ENCODE measurements around the gene EIF4E2. TPM values are rescaled to one million over a fixed set of nuclear protein-coding genes. Genes with fewer than 3 reads are reported as not detected.

The EIF4E2 gene
- total and polyA plus RNA-seq, 3 donors from 2014 or later: 56.3 to 93.5 (median 67.5) TPM

GRCh38 chr2:232522623-232523401, 27.7 kb upstream of the EIF4E2 start:
- Histone ChIP-seq H3K36me3 (ENCODE audit: low read depth, missing control alignments) (no peaks in the 10 kb centered on the region), H3K4me3 (peak overlapping the region; percentile 12 to 32), H3K9me3 (no peaks in the 10 kb centered on the region), H3K27me3 (no peaks in the 10 kb centered on the region), H3K4me1 (peaks cover 8% of the 10 kb centered on the region), H3K27ac (no peak overlapping the region)
- DNase-seq: no peak
- intact Hi-C loops (cut with DNase I; ENCODE audit: low total_unique reads): no loop called here
- TF ChIP-seq CTCF (IDR thresholded peaks at IDR 0.05) (no peak), POLR2A (IDR thresholded peaks at IDR 0.05) (no peak)
- WGBS, 2 donors: 10 to 16% methylated on average over 15 to 28 of the region's 46 CpGs

GRCh38 chr2:232523402-232523681, 27.1 kb upstream of the EIF4E2 start:
- Histone ChIP-seq H3K36me3 (ENCODE audit: low read depth, missing control alignments) (no peaks in the 10 kb centered on the region), H3K27ac (no peak overlapping the region), H3K27me3 (no peaks in the 10 kb centered on the region), H3K9me3 (no peaks in the 10 kb centered on the region), H3K4me1 (peaks cover 8% of the 10 kb centered on the region), H3K4me3 (peak overlapping the region in 1 of 2 donors; percentile 32)
- no peak for DNase-seq
- WGBS, 2 donors: 6 to 13% methylated on average over 12 to 15 of the region's 16 CpGs
- TF ChIP-seq CTCF (IDR thresholded peaks at IDR 0.05) (no peak), POLR2A (IDR thresholded peaks at IDR 0.05) (no peak)
- intact Hi-C loops (cut with DNase I; ENCODE audit: low total_unique reads): no loop called here

GRCh38 chr2:232523682-232524597, 26.5 kb upstream of the EIF4E2 start:
- Histone ChIP-seq H3K4me1 (peaks cover 8% of the 10 kb centered on the region), H3K27me3 (no peaks in the 10 kb centered on the region), H3K4me3 (peak overlapping the region; percentile 21 to 32), H3K36me3 (ENCODE audit: low read depth, missing control alignments) (no peaks in the 10 kb centered on the region), H3K27ac (no peak overlapping the region), H3K9me3 (no peaks in the 10 kb centered on the region)
- DNase-seq: peak; percentile 43
- no peak for TF ChIP-seq POLR2A (IDR thresholded peaks at IDR 0.05)
- TF ChIP-seq CTCF (IDR thresholded peaks at IDR 0.05): peak in 1 of 3 experiments; percentile 5
- 0 to 1% methylated on average over 2 to 74 of the region's 75 CpGs for WGBS, 2 donors
- intact Hi-C loops (cut with DNase I; ENCODE audit: low total_unique reads): no loop called here

GRCh38 chr2:232524771-232525170, 25.7 kb upstream of the EIF4E2 start:
- H3K9me3 ChIP-seq: no peaks in the 10 kb centered on the region
- no peak for DNase-seq
- TF ChIP-seq POLR2A (IDR thresholded peaks at IDR 0.05): no peak
- TF ChIP-seq CTCF (IDR thresholded peaks at IDR 0.05): no peak
- H3K27me3 ChIP-seq: no peaks in the 10 kb centered on the region
- WGBS, 2 donors: 61 to 63% methylated on average over 6 of the region's 6 CpGs
- no peaks in the 10 kb centered on the region for H3K36me3 ChIP-seq (ENCODE audit: low read depth, missing control alignments)
- no peak overlapping the region for H3K4me3 ChIP-seq
- intact Hi-C loops (cut with DNase I; ENCODE audit: low total_unique reads): no loop called here
- H3K27ac ChIP-seq: no peak overlapping the region
- peaks cover 8% of the 10 kb centered on the region for H3K4me1 ChIP-seq
